Measurements from ENCODE around the gene LDHB. TPM values are rescaled to one million over a fixed set of nuclear protein-coding genes. Genes with fewer than 3 reads are reported as not detected.
"Not testable (repeated sequence)": the region's sequence is repeated elsewhere in the genome, so short reads cannot be mapped to it uniquely, and the experiment has no call there.

Gene LDHB
- total and polyA plus RNA-seq, 4 experiments from 2014 or later, result 1,100 to 2,555 (median 1,593) TPM

- no peaks in the 10 kb centered on the region for H3K9me3 ChIP-seq (ENCODE audit: control insufficient read depth in 1 of 2, low read length in 2 of 2)
- H3K4me3 Mint-ChIP-seq, result no peak overlapping the region
- no peaks in the 10 kb centered on the region for H3K27me3 ChIP-seq (ENCODE audit: insufficient read depth, low read length)
- H3K36me3 Mint-ChIP-seq, result no peaks in the 10 kb centered on the region
- CTCF ChIA-PET (ENCODE audit: partially characterized antibody), result interaction anchor here (2.9 to 3.2 kb wide), 2 partner anchors 11 to 14 kb away, joined by 12 to 14 read pairs; no protein-coding TSS in a partner anchor
- intact Hi-C loops (cut with micrococcal nuclease), result no loop called here
- H3K9me3 Mint-ChIP-seq, result no peaks in the 10 kb centered on the region
- no peaks in the 10 kb centered on the region for H3K36me3 ChIP-seq (ENCODE audit: insufficient read depth, low read length)
- H3K27me3 Mint-ChIP-seq, result peaks cover 0 to 6% of the 10 kb centered on the region in 2 donors
- POLR2A ChIA-PET (ENCODE audit: partially characterized antibody), result interaction anchor here (1.8 kb wide), 1 partner anchor 9 kb away, joined by 7 read pairs; the partner anchor contains the start of gene LDHB
- no peak overlapping the region for H3K27ac Mint-ChIP-seq
- no peak for DNase-seq
- H3K4me1 ChIP-seq (ENCODE audit: insufficient read depth, low read length), result no peaks in the 10 kb centered on the region
- H3K4me3 ChIP-seq (ENCODE audit: low read length in 2 of 2), result no peak overlapping the region
- H3K4me1 Mint-ChIP-seq, result peaks cover 0 to 1% (median 0%) of the 10 kb centered on the region in 4 donors
- H3K27ac ChIP-seq (ENCODE audit: low read depth, low read length), result no peak overlapping the region
These were observed 9.1 kb upstream of the LDHB start for GRCh38 chr12:21666722-21667121.

- H3K4me3 ChIP-seq (ENCODE audit: low read length in 2 of 2), result no peak overlapping the region
- no peak for DNase-seq
- intact Hi-C loops (cut with micrococcal nuclease), result no loop called here
- no peak overlapping the region for H3K27ac ChIP-seq (ENCODE audit: low read depth, low read length)
- Mint-ChIP-seq H3K4me1 (peaks cover 0 to 2% (median under 1%) of the 10 kb centered on the region in 4 donors), H3K36me3 (no peaks in the 10 kb centered on the region), H3K27me3 (peaks cover 0 to 6% of the 10 kb centered on the region in 2 donors), H3K27ac (peak overlapping the region in 1 of 7 donors; percentile 2), H3K4me3 (no peak overlapping the region), H3K9me3 (no peaks in the 10 kb centered on the region)
- ChIA-PET POLR2A (ENCODE audit: partially characterized antibody) (interaction anchor here (1.8 kb wide), 1 partner anchor 8 kb away, joined by 7 read pairs; the partner anchor contains the start of gene LDHB), CTCF (ENCODE audit: partially characterized antibody) (interaction anchor here (2.9 to 3.2 kb wide), 2 partner anchors 12 to 15 kb away, joined by 12 to 14 read pairs; no protein-coding TSS in a partner anchor)
- H3K27me3 ChIP-seq (ENCODE audit: insufficient read depth, low read length), result no peaks in the 10 kb centered on the region
- H3K4me1 ChIP-seq (ENCODE audit: insufficient read depth, low read length), result no peaks in the 10 kb centered on the region
- no peaks in the 10 kb centered on the region for H3K9me3 ChIP-seq (ENCODE audit: control insufficient read depth in 1 of 2, low read length in 2 of 2)
- H3K36me3 ChIP-seq (ENCODE audit: insufficient read depth, low read length), result no peaks in the 10 kb centered on the region
These were observed 8.2 kb upstream of the LDHB start for GRCh38 chr12:21665816-21666215.

- Mint-ChIP-seq H3K4me1 (peaks cover 10 to 36% (median 19%) of the 10 kb centered on the region in 4 donors), H3K27me3 (peaks cover 0 to 3% of the 10 kb centered on the region in 2 donors), H3K27ac (peak overlapping the region in 1 of 7 donors; percentile 12), H3K9me3 (no peaks in the 10 kb centered on the region), H3K4me3 (no peak overlapping the region), H3K36me3 (peaks cover 0 to 10% of the 10 kb centered on the region in 2 donors)
- no peak overlapping the region for H3K4me3 ChIP-seq (ENCODE audit: low read length in 2 of 2)
- no peak overlapping the region for H3K27ac ChIP-seq (ENCODE audit: low read depth, low read length)
- intact Hi-C loops (cut with micrococcal nuclease), result no loop called here
- H3K27me3 ChIP-seq (ENCODE audit: insufficient read depth, low read length), result no peaks in the 10 kb centered on the region
- ChIA-PET POLR2A (ENCODE audit: partially characterized antibody) (interaction anchor here (1.4 kb wide), 1 partner anchor 31 kb away, joined by 3 read pairs; no protein-coding TSS in a partner anchor), CTCF (ENCODE audit: partially characterized antibody) (interaction anchor here (2.6 kb wide), 1 partner anchor 18 kb away, joined by 16 read pairs; no protein-coding TSS in a partner anchor)
- H3K4me1 ChIP-seq (ENCODE audit: insufficient read depth, low read length), result peaks cover 21% of the 10 kb centered on the region
- DNase-seq, result no peak
- H3K9me3 ChIP-seq (ENCODE audit: control insufficient read depth in 1 of 2, low read length in 2 of 2), result no peaks in the 10 kb centered on the region
- H3K36me3 ChIP-seq (ENCODE audit: insufficient read depth, low read length), result no peaks in the 10 kb centered on the region
These were observed 4.6 kb upstream of the LDHB start for GRCh38 chr12:21662122-21662792.

GRCh38 chr12:21661396-21662093, 3.9 kb upstream of the LDHB start:
- H3K27me3 ChIP-seq (ENCODE audit: insufficient read depth, low read length); H3K4me3 Mint-ChIP-seq; H3K9me3 ChIP-seq (ENCODE audit: control insufficient read depth in 1 of 2, low read length in 2 of 2); H3K36me3 ChIP-seq (ENCODE audit: insufficient read depth, low read length); H3K27ac ChIP-seq (ENCODE audit: low read depth, low read length); H3K27me3 Mint-ChIP-seq; H3K4me3 ChIP-seq (ENCODE audit: low read length in 2 of 2); DNase-seq; H3K9me3 Mint-ChIP-seq; H3K27ac Mint-ChIP-seq; intact Hi-C loops (cut with micrococcal nuclease): not testable (repeated sequence)
- peaks cover 21% of the 10 kb centered on the region for H3K4me1 ChIP-seq (ENCODE audit: insufficient read depth, low read length)
- ChIA-PET POLR2A (ENCODE audit: partially characterized antibody) (interaction anchor here (1.4 kb wide), 1 partner anchor 30 kb away, joined by 3 read pairs; no protein-coding TSS in a partner anchor), CTCF (ENCODE audit: partially characterized antibody) (interaction anchor here (0.6 to 2.6 kb wide), 5 partner anchors 9 to 751 kb away, joined by 3 to 16 read pairs (median 5); no protein-coding TSS in a partner anchor)
- H3K4me1 Mint-ChIP-seq, result peaks cover 10 to 44% (median 19%) of the 10 kb centered on the region in 4 donors
- peaks cover 0 to 17% of the 10 kb centered on the region in 2 donors for H3K36me3 Mint-ChIP-seq

GRCh38 chr12:21659383-21659782, 1.7 kb upstream of the LDHB start:
- Histone ChIP-seq H3K27ac (ENCODE audit: low read depth, low read length) (no peak overlapping the region), H3K4me1 (ENCODE audit: insufficient read depth, low read length) (peaks cover 40% of the 10 kb centered on the region), H3K27me3 (ENCODE audit: insufficient read depth, low read length) (no peaks in the 10 kb centered on the region), H3K9me3 (ENCODE audit: control insufficient read depth in 1 of 2, low read length in 2 of 2) (no peaks in the 10 kb centered on the region), H3K36me3 (ENCODE audit: insufficient read depth, low read length) (peaks cover 6% of the 10 kb centered on the region), H3K4me3 (ENCODE audit: low read length in 2 of 2) (no peak overlapping the region)
- Mint-ChIP-seq H3K9me3 (no peaks in the 10 kb centered on the region), H3K4me1 (peaks cover 18 to 65% (median 34%) of the 10 kb centered on the region in 4 donors), H3K27me3 (no peaks in the 10 kb centered on the region), H3K36me3 (peaks cover 12 to 34% of the 10 kb centered on the region in 2 donors), H3K4me3 (peak overlapping the region in 3 of 8 donors; percentile 25 to 61 (median 56)), H3K27ac (peak overlapping the region in 4 of 7 donors; percentile 23 to 94 (median 58))
- intact Hi-C loops (cut with micrococcal nuclease), result loop anchor here (5.0 kb wide), 2 partner anchors 33 to 222 kb away; partner anchors contain the start of gene PYROXD1
- POLR2A ChIA-PET (ENCODE audit: partially characterized antibody), result interaction anchor here (11.5 kb wide), 1 partner anchor 19 kb away, joined by 245 read pairs; no protein-coding TSS in a partner anchor
- DNase-seq, result peak in 1 of 5 donors; percentile 19
- CTCF ChIA-PET (ENCODE audit: partially characterized antibody), result interaction anchor here (0.6 to 3.3 kb wide), 5 partner anchors 10 to 31 kb away, joined by 3 to 32 read pairs (median 3); no protein-coding TSS in a partner anchor

- Histone ChIP-seq H3K36me3 (ENCODE audit: insufficient read depth, low read length) (peaks cover 27% of the 10 kb centered on the region), H3K27me3 (ENCODE audit: insufficient read depth, low read length) (no peaks in the 10 kb centered on the region), H3K9me3 (ENCODE audit: control insufficient read depth in 1 of 2, low read length in 2 of 2) (no peaks in the 10 kb centered on the region), H3K4me3 (ENCODE audit: low read length in 2 of 2) (peak overlapping the region; percentile 85 to 89), H3K4me1 (ENCODE audit: insufficient read depth, low read length) (peaks cover 65% of the 10 kb centered on the region), H3K27ac (ENCODE audit: low read depth, low read length) (peak overlapping the region; percentile 71)
- POLR2A ChIA-PET (ENCODE audit: partially characterized antibody), result interaction anchor here (0.8 to 11.5 kb wide), 31 partner anchors 9 to 888 kb away, joined by 3 to 245 read pairs (median 6); partner anchors contain the start of genes C2CD5, CMAS, GOLT1B and GYS2
- H3K4me3 Mint-ChIP-seq, result peak overlapping the region; percentile 93 to 100 (median 100)
- peaks cover 37 to 90% (median 55%) of the 10 kb centered on the region in 4 donors for H3K4me1 Mint-ChIP-seq
- intact Hi-C loops (cut with micrococcal nuclease), result loop anchor here (1.0 to 5.0 kb wide), 7 partner anchors 18 to 887 kb away; partner anchors contain the start of genes C2CD5, GOLT1B, PYROXD1 and RECQL
- CTCF ChIA-PET (ENCODE audit: partially characterized antibody), result interaction anchor here (0.9 to 3.3 kb wide), 6 partner anchors 13 to 49 kb away, joined by 6 to 32 read pairs (median 10); no protein-coding TSS in a partner anchor
- no peaks in the 10 kb centered on the region for H3K27me3 Mint-ChIP-seq
- H3K27ac Mint-ChIP-seq, result peak overlapping the region; percentile 94 to 99 (median 98)
- peak; percentile 33 to 63 (median 41) for DNase-seq
- no peaks in the 10 kb centered on the region for H3K9me3 Mint-ChIP-seq
- peaks cover 34 to 57% of the 10 kb centered on the region in 2 donors for H3K36me3 Mint-ChIP-seq
These were observed 727 bp downstream of the LDHB start for GRCh38 chr12:21656905-21657325.

Measured in CD4-positive, alpha-beta memory T cell (primary cell).